ENCODE results near the gene HIPK1. TPM values are rescaled to one million over a fixed set of nuclear protein-coding genes. Genes with fewer than 3 reads are reported as not detected.
A peak's percentile ranks its signal among the peaks of the same experiment; 100 is the strongest.

Gene HIPK1
- total and polyA plus RNA-seq, 2 of the 13 experiments (the other 11 are each of a cell fraction or from before 2014, with no cell fraction given), result 20.8 to 33.4 TPM

GRCh38 chr1:113928941-113929749 is at the start of gene HIPK1 (continued):
- TF ChIP-seq MEIS2 (CRISPR knock-in tag; IDR thresholded peaks at IDR 0.05), result peak; percentile 88; the same call in 1 of the 2 replicates
- TF ChIP-seq E2F2 (CRISPR knock-in tag; IDR thresholded peaks at IDR 0.05; ENCODE audit: borderline replicate concordance), result peak; percentile 83; the same call in 1 of the 2 replicates
- TF ChIP-seq ZNF484 (CRISPR knock-in tag; IDR thresholded peaks at IDR 0.05; ENCODE audit: borderline replicate concordance, low read depth), result no peak
- TF ChIP-seq ATF4 (CRISPR knock-in tag; IDR thresholded peaks at IDR 0.05), result peak in 1 of 2 experiments; percentile 73; a peak in 2 of 4 replicates
- 0 out of 2 replicates have a peak, but pooled peaks have one; percentile 28 for TF ChIP-seq FOXA1 (IDR thresholded peaks at IDR 0.05)
- TF ChIP-seq FOXA1 (CRISPR knock-in tag; IDR thresholded peaks at IDR 0.05), result peak; percentile 89
- no peak for TF ChIP-seq ZNF333 (CRISPR knock-in tag; IDR thresholded peaks at IDR 0.05; ENCODE audit: borderline replicate concordance)
- TF ChIP-seq ERF (CRISPR knock-in tag; IDR thresholded peaks at IDR 0.05), result peak; percentile 60
- TF ChIP-seq DMTF1 (CRISPR knock-in tag; IDR thresholded peaks at IDR 0.05), result no peak
- no peak for TF ChIP-seq ZNF547 (CRISPR knock-in tag; IDR thresholded peaks at IDR 0.05)
- TF ChIP-seq, protein P1, sequence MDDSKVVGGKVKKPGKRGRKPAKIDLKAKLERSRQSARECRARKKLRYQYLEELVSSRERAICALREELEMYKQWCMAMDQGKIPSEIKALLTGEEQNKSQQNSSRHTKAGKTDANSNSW (CRISPR knock-in tag; IDR thresholded peaks at IDR 0.05; ENCODE audit: borderline replicate concordance), result 0 out of 2 replicates have a peak, but pooled peaks have one; percentile 74
- TF ChIP-seq ZNF713 (CRISPR knock-in tag; IDR thresholded peaks at IDR 0.05), result no peak; the same call in 1 of the 2 replicates
- no peak for TF ChIP-seq ZNF33B (CRISPR knock-in tag; IDR thresholded peaks at IDR 0.05)
- TF ChIP-seq ZNF431 (CRISPR knock-in tag; IDR thresholded peaks at IDR 0.05; ENCODE audit: borderline replicate concordance, low read depth), result peak; percentile 54; the same call in 1 of the 2 replicates
- TF ChIP-seq KDM5B (CRISPR knock-in tag; IDR thresholded peaks at IDR 0.05; ENCODE audit: borderline replicate concordance), result peak; percentile 70; the same call in 1 of the 2 replicates
- TF ChIP-seq TRIM22 (IDR thresholded peaks at IDR 0.05), result no peak
- peak; percentile 63; the same call in 1 of the 2 replicates for TF ChIP-seq NCOR1 (IDR thresholded peaks at IDR 0.05; ENCODE audit: borderline replicate concordance, low read length)
- TF ChIP-seq ZMYM2 (CRISPR knock-in tag; IDR thresholded peaks at IDR 0.05), result peak; percentile 69; the same call in 1 of the 2 replicates
- TF ChIP-seq EP300 (IDR thresholded peaks at IDR 0.05; ENCODE audit: low read depth in 2 of 2, low read length in 2 of 2), result peak in 1 of 2 experiments; percentile 32; a peak in 2 of 4 replicates
- TF ChIP-seq EP300 (CRISPR knock-in tag; IDR thresholded peaks at IDR 0.05; ENCODE audit: borderline replicate concordance), result peak; percentile 45; the same call in 1 of the 2 replicates
- peak; percentile 74 for TF ChIP-seq RXRB (CRISPR knock-in tag; IDR thresholded peaks at IDR 0.05; ENCODE audit: borderline replicate concordance)
- peak; percentile 89 for TF ChIP-seq ZNF350 (CRISPR knock-in tag; IDR thresholded peaks at IDR 0.05; ENCODE audit: borderline replicate concordance, low read depth)
